Measurements from ENCODE around the gene RAP1GAP2.

The RAP1GAP2 gene

DNA sequence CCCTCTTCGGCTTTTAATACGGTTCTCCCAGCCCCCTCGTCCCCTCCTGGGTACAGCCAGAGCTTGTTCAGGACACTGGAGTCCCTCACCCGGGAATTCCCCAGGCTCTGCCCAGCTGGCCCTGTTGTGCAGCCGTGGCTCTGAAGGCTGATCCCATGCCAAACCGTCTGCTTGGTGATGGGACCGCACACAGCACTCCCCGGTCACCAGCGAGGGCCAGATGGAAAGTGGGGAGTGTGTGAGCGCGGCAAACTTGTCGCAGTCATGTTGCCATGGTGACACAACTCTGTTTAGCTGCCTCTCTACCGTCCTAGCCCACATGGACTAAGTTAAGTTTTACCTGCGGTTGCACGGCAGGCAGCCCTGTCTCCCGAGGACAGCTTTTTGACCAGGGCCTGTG lies 107.9 kb downstream of the RAP1GAP2 start:
- no peak overlapping the region; the same call in 1 of the 2 replicates for H3K9ac ChIP-seq (ENCODE audit: low read depth, low read length)
- no peak overlapping the region for H3K27ac ChIP-seq (ENCODE audit: low read depth, low read length)
- no peaks in the 10 kb centered on the region for H3K27me3 ChIP-seq (ENCODE audit: insufficient read depth, low read length)
- H3K9me3 ChIP-seq (ENCODE audit: insufficient read depth, low read depth, low read length), result no peaks in the 10 kb centered on the region
- H3K4me3 ChIP-seq (ENCODE audit: low read length), result no peak overlapping the region
- 77% methylated on average over 16 of the region's 16 CpGs for WGBS
- peaks cover 17% of the 10 kb centered on the region; the same call in 1 of the 2 replicates for H3K36me3 ChIP-seq (ENCODE audit: insufficient read depth, low read length)
- peaks cover 7% of the 10 kb centered on the region; the same call in 1 of the 2 replicates for H3K4me1 ChIP-seq (ENCODE audit: insufficient read depth, low read length)

DNA sequence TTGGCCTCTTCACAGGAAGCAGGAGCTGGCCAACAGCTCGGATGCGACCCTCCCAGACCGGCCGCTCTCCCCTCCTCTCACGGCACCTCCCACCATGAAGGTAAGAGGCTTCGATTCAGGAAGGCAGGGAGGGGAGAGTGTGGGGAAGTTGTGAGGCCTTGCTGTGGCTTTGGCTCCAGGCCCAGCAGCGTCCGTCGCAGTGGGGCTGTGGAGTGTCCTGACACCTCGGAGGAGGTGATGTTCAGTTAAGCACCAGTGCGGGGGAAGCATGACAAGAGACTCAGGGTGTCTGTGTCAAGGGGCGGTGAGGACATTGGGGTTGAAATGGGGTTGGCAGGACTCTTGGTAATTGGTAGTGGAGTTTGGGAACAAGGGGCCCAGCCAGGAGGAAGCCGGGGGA lies 109.0 kb downstream of the RAP1GAP2 start:
- Histone ChIP-seq H3K9me3 (ENCODE audit: insufficient read depth, low read depth, low read length) (no peaks in the 10 kb centered on the region), H3K9ac (ENCODE audit: low read depth, low read length) (no peak overlapping the region), H3K27ac (ENCODE audit: low read depth, low read length) (no peak overlapping the region), H3K36me3 (ENCODE audit: insufficient read depth, low read length) (peaks cover 17% of the 10 kb centered on the region; the same call in 1 of the 2 replicates), H3K4me3 (ENCODE audit: low read length) (no peak overlapping the region), H3K4me1 (ENCODE audit: insufficient read depth, low read length) (peaks cover 7% of the 10 kb centered on the region; the same call in 1 of the 2 replicates), H3K27me3 (ENCODE audit: insufficient read depth, low read length) (no peaks in the 10 kb centered on the region)
- WGBS, result 93% methylated on average over 12 of the region's 13 CpGs

DNA sequence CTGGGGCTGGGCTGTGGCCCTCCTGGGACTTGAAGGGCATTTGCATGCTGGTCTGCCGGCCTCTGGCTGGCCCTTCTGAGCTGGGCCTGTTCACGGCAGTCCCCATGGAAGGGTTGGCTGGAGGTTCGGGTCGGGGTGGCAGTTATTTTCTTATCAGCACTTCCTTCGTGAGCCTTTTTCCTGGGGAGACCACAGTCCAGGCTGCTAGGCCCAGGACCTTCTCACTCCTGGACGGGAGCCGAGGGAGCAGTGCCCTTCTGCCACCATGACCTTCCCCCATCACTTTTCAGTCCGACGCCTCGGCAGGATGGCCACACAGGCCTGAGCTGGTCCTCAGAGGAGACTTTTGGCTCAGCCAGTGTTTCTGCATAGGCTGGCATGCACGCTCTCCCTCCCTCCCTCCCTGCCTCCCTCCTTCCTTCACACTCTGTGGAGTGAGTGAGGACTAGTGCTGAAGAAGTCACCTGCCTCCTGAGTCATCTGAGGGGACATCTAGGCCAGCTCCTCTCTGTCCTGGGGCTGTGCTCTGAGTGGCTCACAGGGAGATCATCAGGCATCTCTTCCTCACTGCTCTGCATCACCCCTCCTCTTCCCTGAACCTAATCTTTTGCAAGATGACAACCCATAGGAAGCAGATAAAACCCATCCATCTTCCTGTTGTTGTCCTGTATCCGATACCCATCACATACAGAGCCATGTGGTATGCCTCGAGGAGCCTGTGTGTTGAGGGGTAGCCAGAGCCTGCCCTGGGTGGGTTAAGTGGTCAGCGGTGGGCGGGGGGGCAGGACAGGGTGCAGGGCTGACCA lies 109.7 kb downstream of the RAP1GAP2 start:
- no peak overlapping the region for H3K4me3 ChIP-seq (ENCODE audit: low read length)
- WGBS, result 97% methylated on average over 14 of the region's 15 CpGs
- H3K9ac ChIP-seq (ENCODE audit: low read depth, low read length), result no peak overlapping the region
- no peaks in the 10 kb centered on the region for H3K9me3 ChIP-seq (ENCODE audit: insufficient read depth, low read depth, low read length)
- peaks cover 7% of the 10 kb centered on the region; the same call in 1 of the 2 replicates for H3K4me1 ChIP-seq (ENCODE audit: insufficient read depth, low read length)
- no peaks in the 10 kb centered on the region for H3K27me3 ChIP-seq (ENCODE audit: insufficient read depth, low read length)
- peaks cover 17% of the 10 kb centered on the region; the same call in 1 of the 2 replicates for H3K36me3 ChIP-seq (ENCODE audit: insufficient read depth, low read length)
- no peak overlapping the region for H3K27ac ChIP-seq (ENCODE audit: low read depth, low read length)

DNA sequence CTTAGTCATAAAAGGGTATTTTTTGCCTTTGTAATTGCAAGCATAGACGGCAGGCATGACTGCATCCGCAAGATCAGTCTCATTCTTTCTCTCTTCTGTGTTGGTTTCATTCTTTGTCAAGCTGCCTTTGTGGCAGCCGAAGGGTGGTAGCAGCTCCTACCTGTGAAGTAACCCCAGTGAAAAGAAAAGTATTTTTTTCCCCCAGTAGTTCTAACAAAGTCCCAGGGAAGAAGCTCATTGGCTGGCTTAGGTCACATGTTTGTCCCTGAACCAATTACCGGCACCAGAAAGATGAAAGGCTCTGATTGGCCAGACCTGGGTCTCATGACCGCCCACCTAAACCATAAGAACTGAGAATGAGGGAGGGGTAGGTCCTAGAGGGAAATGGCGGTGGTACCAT lies 110.7 kb downstream of the RAP1GAP2 start:
- H3K9ac ChIP-seq (ENCODE audit: low read depth, low read length), result no peak overlapping the region
- H3K27me3 ChIP-seq (ENCODE audit: insufficient read depth, low read length), result no peaks in the 10 kb centered on the region
- H3K36me3 ChIP-seq (ENCODE audit: insufficient read depth, low read length), result peaks cover 17% of the 10 kb centered on the region; the same call in 1 of the 2 replicates
- peaks cover 7% of the 10 kb centered on the region; the same call in 1 of the 2 replicates for H3K4me1 ChIP-seq (ENCODE audit: insufficient read depth, low read length)
- WGBS, result 97% methylated on average over 6 of the region's 6 CpGs
- no peaks in the 10 kb centered on the region for H3K9me3 ChIP-seq (ENCODE audit: insufficient read depth, low read depth, low read length)
- no peak overlapping the region for H3K4me3 ChIP-seq (ENCODE audit: low read length)
- H3K27ac ChIP-seq (ENCODE audit: low read depth, low read length), result no peak overlapping the region

DNA sequence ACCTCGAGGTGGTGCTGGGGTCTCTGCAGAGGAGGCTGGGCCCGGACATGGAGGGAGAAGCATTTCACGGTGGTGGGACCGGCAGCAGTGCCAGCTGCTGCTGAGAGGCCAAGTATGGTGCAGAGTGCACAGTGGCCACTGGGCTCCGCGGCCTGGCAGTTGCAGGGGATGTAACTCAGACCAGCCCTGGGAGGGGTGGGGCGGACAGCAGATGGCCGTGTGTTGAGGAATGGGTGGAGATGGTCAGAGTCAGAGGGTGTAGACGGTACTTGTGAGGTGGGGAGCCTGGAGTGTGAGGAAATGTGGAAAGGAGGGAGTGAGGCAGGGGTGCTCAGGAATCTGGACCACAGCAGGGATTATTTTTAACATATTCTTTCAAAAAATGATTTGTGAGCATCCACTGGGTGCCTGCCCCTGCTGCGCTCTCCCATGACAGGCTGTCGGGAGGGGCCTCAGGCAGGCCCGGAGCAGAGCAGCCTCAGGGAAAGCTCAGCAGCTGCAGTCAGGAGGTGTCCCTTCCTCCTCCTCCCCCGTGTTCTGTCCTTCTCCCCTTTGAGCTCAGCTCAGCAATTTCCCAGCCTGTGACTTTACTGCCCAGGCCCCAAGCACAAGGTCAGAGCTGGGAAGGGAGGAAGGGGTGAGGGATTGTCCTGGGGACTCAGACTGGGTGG lies 113.1 kb downstream of the RAP1GAP2 start:
- Histone ChIP-seq H3K9ac (ENCODE audit: low read depth, low read length) (no peak overlapping the region), H3K27me3 (ENCODE audit: insufficient read depth, low read length) (no peaks in the 10 kb centered on the region), H3K9me3 (ENCODE audit: insufficient read depth, low read depth, low read length) (no peaks in the 10 kb centered on the region), H3K4me1 (ENCODE audit: insufficient read depth, low read length) (no peaks in the 10 kb centered on the region), H3K27ac (ENCODE audit: low read depth, low read length) (no peak overlapping the region), H3K4me3 (ENCODE audit: low read length) (no peak overlapping the region), H3K36me3 (ENCODE audit: insufficient read depth, low read length) (peaks cover 19% of the 10 kb centered on the region; the same call in 1 of the 2 replicates)
- WGBS, result 88% methylated on average over 13 of the region's 13 CpGs

DNA sequence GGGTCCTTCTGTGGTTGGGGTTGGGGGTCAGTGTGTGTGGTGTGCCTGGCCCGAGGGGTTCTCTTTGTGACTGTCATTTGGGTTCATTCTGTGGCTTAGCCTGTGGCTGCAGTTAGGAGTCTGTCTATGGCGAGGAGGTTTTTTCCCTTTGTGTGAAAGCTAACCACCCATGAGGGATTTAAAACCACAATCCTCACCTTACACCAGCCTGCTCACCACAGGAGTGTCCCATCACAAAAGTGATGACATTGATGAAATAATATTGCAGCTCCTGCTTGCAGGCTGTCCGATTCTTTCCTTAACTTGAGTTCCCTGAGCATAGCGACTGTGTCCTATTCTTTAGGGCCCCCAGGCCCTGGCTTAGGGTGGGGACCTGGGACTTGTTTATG lies 113.6 kb downstream of the RAP1GAP2 start:
- Histone ChIP-seq H3K27ac (ENCODE audit: low read depth, low read length) (no peak overlapping the region), H3K9me3 (ENCODE audit: insufficient read depth, low read depth, low read length) (no peaks in the 10 kb centered on the region), H3K4me1 (ENCODE audit: insufficient read depth, low read length) (no peaks in the 10 kb centered on the region), H3K9ac (ENCODE audit: low read depth, low read length) (no peak overlapping the region), H3K36me3 (ENCODE audit: insufficient read depth, low read length) (peaks cover 19% of the 10 kb centered on the region; the same call in 1 of the 2 replicates), H3K4me3 (ENCODE audit: low read length) (no peak overlapping the region), H3K27me3 (ENCODE audit: insufficient read depth, low read length) (no peaks in the 10 kb centered on the region)
- 98% methylated on average over 3 of the region's 4 CpGs for WGBS

DNA sequence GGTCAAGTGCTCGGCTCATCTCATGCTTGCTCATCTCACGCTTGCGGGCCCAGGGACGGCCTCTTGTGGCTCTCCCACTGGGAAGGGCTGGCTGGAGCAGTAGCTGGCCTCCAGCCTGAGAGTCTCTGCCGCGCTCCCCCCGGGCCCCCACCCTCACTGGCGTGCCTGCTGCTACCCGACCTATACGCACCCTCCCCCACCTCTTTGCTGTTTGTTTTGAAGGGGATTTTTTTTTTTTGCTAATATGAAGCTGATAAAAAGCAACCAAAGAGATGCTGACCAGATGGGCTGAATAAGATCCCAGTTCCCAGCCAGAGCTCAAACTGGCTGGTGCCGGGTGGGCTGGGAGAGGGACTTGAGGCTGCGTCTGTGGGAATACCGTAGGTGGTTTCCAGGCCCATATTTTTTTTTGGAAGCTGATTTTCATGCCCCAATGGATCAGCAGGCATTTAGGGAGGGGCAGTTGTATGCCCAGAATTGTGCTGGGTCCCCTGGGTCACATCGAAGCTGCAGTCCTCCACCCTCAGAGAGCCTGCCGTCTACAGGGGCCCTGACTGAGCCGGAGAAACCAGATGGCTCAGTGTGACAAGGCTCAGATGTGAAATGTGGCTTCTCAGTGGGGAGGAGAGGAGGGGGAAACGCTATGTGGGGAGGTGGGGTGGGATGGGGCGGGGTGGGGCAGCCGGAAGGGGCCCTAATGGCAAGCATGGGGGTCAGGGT lies 115.0 kb downstream of the RAP1GAP2 start:
- no peaks in the 10 kb centered on the region for H3K9me3 ChIP-seq (ENCODE audit: insufficient read depth, low read depth, low read length)

DNA sequence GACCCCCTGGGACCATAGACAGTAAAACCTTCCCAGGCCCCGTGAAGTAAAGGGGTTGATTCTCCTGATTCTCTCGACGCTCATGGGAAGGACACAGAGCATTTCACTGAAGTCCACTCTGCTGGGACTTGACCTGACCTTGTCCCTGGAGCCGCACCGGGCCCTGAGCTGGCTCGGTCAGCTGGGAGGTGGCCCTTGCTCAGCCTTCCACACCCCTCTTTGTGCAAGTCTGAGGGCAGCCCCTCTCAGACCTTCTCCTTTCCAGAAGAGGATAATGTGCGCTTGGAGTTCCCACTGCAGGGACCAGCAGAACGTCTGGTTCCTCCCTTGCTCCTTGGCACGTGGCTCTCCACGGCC lies 115.5 kb downstream of the RAP1GAP2 start:
- WGBS, result 94% methylated on average over 10 of the region's 10 CpGs
- H3K36me3 ChIP-seq (ENCODE audit: insufficient read depth, low read length), result peaks cover 17% of the 10 kb centered on the region; the same call in 1 of the 2 replicates
- H3K9me3 ChIP-seq (ENCODE audit: insufficient read depth, low read depth, low read length), result no peaks in the 10 kb centered on the region
- no peaks in the 10 kb centered on the region for H3K27me3 ChIP-seq (ENCODE audit: insufficient read depth, low read length)
- no peak overlapping the region for H3K4me3 ChIP-seq (ENCODE audit: low read length)
- H3K27ac ChIP-seq (ENCODE audit: low read depth, low read length), result no peak overlapping the region
- no peaks in the 10 kb centered on the region for H3K4me1 ChIP-seq (ENCODE audit: insufficient read depth, low read length)
- H3K9ac ChIP-seq (ENCODE audit: low read depth, low read length), result no peak overlapping the region

More for the DNA sequence above, 115.0 kb downstream of the RAP1GAP2 start:
- Histone ChIP-seq H3K9ac (ENCODE audit: low read depth, low read length) (no peak overlapping the region), H3K36me3 (ENCODE audit: insufficient read depth, low read length) (peaks cover 18% of the 10 kb centered on the region; the same call in 1 of the 2 replicates), H3K27me3 (ENCODE audit: insufficient read depth, low read length) (no peaks in the 10 kb centered on the region), H3K27ac (ENCODE audit: low read depth, low read length) (no peak overlapping the region), H3K4me3 (ENCODE audit: low read length) (no peak overlapping the region), H3K4me1 (ENCODE audit: insufficient read depth, low read length) (no peaks in the 10 kb centered on the region)
- 82% methylated on average over 16 of the region's 19 CpGs for WGBS

DNA sequence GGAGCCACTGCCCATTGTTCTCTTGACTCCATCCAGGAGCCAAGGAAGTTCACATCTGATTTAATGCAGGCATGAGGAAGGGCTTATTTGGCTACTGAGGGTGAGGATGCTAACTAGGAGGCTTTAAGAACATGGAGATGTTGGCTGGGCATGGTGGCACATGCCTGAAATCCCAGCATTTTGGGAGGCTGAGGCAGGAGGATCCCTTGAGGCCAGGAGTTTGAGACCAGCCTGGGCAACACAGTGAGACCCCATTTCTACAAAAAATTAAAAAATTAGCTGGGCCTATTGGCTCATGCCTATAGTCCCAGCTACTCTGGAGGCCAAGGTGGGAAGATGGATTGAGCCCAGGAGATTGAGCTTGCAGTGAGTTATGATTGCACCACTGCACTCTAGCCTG lies 116.5 kb downstream of the RAP1GAP2 start:
- Histone ChIP-seq H3K36me3 (ENCODE audit: insufficient read depth, low read length) (peaks cover 14% of the 10 kb centered on the region; the same call in 1 of the 2 replicates), H3K4me3 (ENCODE audit: low read length) (no peak overlapping the region), H3K27ac (ENCODE audit: low read depth, low read length) (no peak overlapping the region), H3K9me3 (ENCODE audit: insufficient read depth, low read depth, low read length) (no peaks in the 10 kb centered on the region), H3K4me1 (ENCODE audit: insufficient read depth, low read length) (no peaks in the 10 kb centered on the region), H3K9ac (ENCODE audit: low read depth, low read length) (no peak overlapping the region), H3K27me3 (ENCODE audit: insufficient read depth, low read length) (no peaks in the 10 kb centered on the region)

DNA sequence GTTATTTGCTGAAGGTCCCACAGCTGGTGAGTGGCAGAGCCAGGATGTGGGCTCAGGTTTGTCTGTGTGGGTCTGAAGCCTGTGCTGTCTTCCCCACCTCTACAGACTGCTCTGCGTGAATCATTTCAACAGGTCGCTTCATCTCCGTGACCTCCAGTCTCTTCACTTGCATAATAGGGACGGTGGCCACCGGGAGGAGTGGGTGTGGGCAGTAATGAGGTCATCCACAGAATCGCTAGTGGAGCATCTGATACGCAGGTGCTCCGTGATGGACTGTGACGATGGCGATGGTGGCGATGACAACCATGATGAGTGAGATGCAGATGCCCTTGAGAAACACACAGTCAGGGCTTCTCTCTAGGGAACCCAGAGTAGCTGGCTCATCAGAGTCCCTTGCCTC lies 120.2 kb downstream of the RAP1GAP2 start:
- Histone ChIP-seq H3K27me3 (ENCODE audit: insufficient read depth, low read length) (no peaks in the 10 kb centered on the region), H3K4me1 (ENCODE audit: insufficient read depth, low read length) (peaks cover 4% of the 10 kb centered on the region; the same call in 1 of the 2 replicates), H3K36me3 (ENCODE audit: insufficient read depth, low read length) (peaks cover 10% of the 10 kb centered on the region; the same call in 1 of the 2 replicates), H3K9ac (ENCODE audit: low read depth, low read length) (no peak overlapping the region), H3K9me3 (ENCODE audit: insufficient read depth, low read depth, low read length) (no peaks in the 10 kb centered on the region), H3K4me3 (ENCODE audit: low read length) (no peak overlapping the region), H3K27ac (ENCODE audit: low read depth, low read length) (no peak overlapping the region)
- WGBS, result 93% methylated on average over 11 of the region's 11 CpGs

DNA sequence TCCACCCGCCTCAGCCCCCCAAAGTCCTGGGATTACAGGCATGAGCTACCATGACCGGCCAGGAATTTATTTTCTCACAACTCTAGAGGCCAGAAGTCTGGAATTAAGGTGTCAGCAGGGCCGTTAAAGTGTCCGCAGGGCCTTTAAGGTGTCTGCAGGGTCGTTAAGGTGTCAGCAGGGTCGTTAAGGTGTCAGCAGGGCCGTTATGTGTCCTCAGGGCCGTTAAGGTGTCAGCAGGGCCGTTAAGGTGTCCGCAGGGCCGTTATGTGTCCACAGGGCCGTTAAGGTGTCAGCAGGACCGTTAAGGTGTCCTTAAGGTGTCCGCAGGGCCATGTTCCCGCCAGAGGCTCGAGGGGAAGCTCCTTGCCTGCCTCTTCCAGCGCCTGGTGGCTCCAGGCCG lies 125.2 kb downstream of the RAP1GAP2 start:
- Histone ChIP-seq H3K36me3 (ENCODE audit: insufficient read depth, low read length) (peaks cover 2% of the 10 kb centered on the region; the same call in 1 of the 2 replicates), H3K27me3 (ENCODE audit: insufficient read depth, low read length) (no peaks in the 10 kb centered on the region), H3K4me3 (ENCODE audit: low read length) (no peak overlapping the region), H3K9ac (ENCODE audit: low read depth, low read length) (no peak overlapping the region), H3K27ac (ENCODE audit: low read depth, low read length) (no peak overlapping the region), H3K9me3 (ENCODE audit: insufficient read depth, low read depth, low read length) (no peaks in the 10 kb centered on the region), H3K4me1 (ENCODE audit: insufficient read depth, low read length) (peaks cover 18% of the 10 kb centered on the region)
- WGBS, result 82% methylated on average over 18 of the region's 18 CpGs

Data from HUES64 (cell line).